ENCODE data around the gene UBE3D.

The UBE3D gene

DNA sequence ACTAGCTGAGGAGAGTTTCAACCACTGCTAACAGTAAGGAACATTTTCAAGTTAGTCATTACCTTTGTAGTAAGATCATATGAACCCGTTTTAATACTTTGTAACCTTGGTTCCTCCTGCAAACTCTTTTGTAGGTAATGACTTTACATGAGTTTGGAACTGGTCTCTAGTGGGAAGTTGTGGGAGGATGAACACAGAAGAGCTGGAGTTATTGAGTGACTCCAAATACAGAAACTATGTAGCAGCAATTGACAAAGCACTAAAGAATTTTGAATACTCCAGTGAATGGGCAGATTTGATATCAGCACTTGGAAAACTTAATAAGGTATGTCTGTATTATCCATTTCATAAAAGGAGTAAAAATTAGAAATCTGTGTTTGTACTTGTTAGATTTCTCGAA, 31.1 kb upstream of the UBE3D start:
- TF ChIP-seq, protein P1, sequence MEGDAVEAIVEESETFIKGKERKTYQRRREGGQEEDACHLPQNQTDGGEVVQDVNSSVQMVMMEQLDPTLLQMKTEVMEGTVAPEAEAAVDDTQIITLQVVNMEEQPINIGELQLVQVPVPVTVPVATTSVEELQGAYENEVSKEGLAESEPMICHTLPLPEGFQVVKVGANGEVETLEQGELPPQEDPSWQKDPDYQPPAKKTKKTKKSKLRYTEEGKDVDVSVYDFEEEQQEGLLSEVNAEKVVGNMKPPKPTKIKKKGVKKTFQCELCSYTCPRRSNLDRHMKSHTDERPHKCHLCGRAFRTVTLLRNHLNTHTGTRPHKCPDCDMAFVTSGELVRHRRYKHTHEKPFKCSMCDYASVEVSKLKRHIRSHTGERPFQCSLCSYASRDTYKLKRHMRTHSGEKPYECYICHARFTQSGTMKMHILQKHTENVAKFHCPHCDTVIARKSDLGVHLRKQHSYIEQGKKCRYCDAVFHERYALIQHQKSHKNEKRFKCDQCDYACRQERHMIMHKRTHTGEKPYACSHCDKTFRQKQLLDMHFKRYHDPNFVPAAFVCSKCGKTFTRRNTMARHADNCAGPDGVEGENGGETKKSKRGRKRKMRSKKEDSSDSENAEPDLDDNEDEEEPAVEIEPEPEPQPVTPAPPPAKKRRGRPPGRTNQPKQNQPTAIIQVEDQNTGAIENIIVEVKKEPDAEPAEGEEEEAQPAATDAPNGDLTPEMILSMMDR (IDR thresholded peaks at IDR 0.05; ENCODE audit: insufficient read depth, missing control alignments) = no peak
- DNase-seq (ENCODE audit: insufficient read length, low spot score) (no peak), FAIRE-seq (no peak)

DNA sequence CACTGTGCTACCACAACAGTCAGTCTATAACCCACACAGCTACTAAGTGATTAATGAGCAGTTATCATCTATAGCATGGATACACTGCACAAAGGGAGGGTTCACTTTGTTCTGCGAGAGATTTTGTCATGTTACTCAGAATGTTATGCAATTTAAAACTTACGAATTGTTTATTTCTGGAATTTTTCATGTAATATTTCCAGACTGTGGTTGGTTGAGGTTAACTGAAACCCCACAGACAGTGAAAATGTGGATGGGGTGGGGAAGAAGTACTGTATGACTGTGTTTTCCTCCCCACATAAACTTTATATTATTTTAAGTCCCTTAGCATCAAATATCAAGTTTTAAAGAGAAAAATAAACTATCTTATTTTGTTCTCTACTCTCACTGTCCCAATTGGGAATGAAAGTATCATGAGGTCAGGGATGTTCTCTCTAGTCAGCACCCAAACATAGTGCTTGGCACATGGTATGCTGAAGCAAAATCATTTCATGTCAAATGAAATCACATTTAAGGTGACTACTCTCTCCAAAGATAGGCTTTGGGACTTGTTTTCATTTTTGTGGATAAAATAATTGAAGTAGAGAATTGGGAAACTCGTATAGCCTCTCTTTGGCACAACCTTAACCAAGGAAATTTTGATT, 27.2 kb upstream of the UBE3D start:
- TF ChIP-seq, protein P1 (IDR thresholded peaks at IDR 0.05; ENCODE audit: insufficient read depth, missing control alignments) = no peak
- DNase-seq (ENCODE audit: insufficient read length, low spot score) = no peak
- FAIRE-seq = no peak

DNA sequence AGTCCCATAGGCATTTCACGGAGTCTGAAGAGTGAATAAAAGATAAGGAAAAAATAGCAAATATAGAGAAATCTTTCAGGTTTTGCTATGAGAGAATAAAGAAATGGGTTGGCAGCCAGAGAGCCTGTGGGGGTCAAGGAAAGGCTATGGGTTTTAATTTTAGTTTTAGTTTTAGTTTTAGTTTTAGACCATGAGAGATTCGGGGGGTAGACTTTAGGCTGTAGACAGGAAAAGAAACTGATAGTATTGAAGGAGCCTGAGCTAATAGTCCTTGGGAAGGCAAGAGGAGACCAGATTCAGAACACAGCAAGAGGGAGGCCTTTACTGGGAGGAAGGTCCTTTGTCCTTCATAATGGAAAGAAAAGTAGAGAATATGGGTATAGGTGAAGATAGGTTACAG, 21.1 kb upstream of the UBE3D start:
- DNase-seq (ENCODE audit: insufficient read length, low spot score) = no peak
- no peak for FAIRE-seq
- TF ChIP-seq, protein P1 (IDR thresholded peaks at IDR 0.05; ENCODE audit: insufficient read depth, missing control alignments) = no peak

GRCh38 chr6:83083476-83083875, 17.8 kb upstream of the UBE3D start:
- FAIRE-seq (no peak), DNase-seq (ENCODE audit: insufficient read length, low spot score) (no peak)
- TF ChIP-seq, protein P1 (IDR thresholded peaks at IDR 0.05; ENCODE audit: insufficient read depth, missing control alignments) = no peak

GRCh38 chr6:83073615-83074014, 8.0 kb upstream of the UBE3D start:
- FAIRE-seq (no peak), DNase-seq (ENCODE audit: insufficient read length, low spot score) (no peak)
- TF ChIP-seq, protein P1 (IDR thresholded peaks at IDR 0.05; ENCODE audit: insufficient read depth, missing control alignments) = no peak

- FAIRE-seq = no peak
- TF ChIP-seq, protein P1 (IDR thresholded peaks at IDR 0.05; ENCODE audit: insufficient read depth, missing control alignments) = no peak
- DNase-seq (ENCODE audit: insufficient read length, low spot score) = no peak
Measured at GRCh38 chr6:83072726-83073125, 7.1 kb upstream of the UBE3D start.

- no peak for FAIRE-seq
- no peak for DNase-seq (ENCODE audit: insufficient read length, low spot score)
- TF ChIP-seq, protein P1 (IDR thresholded peaks at IDR 0.05; ENCODE audit: insufficient read depth, missing control alignments) = no peak
Measured at GRCh38 chr6:83071707-83072106, 6.1 kb upstream of the UBE3D start.
